SK-N-MC (cell line): Measurements from ENCODE around the gene TANC1.

Experiments
- DNase-seq: peaks from one replicate; pipeline ENCODE4 v3.0.0-alpha.2; 2011; ENCODE audit warnings: low read depth, low spot score
- H3K27ac ChIP-seq: fragments of 200-600 bp; sonication (generic); 2 replicates; pipeline ENCODE4 v1.5.1; 2016; ENCODE audit warnings: mixed run types
- H3K36me3 ChIP-seq: fragments of 200-600 bp; sonication (generic); 2 replicates; pipeline ENCODE4 v1.6.1; 2017; ENCODE audit warnings: antibody characterized with exemption, low read length, mixed read lengths; ENCODE audit not compliant: insufficient read depth
- H3K4me3 ChIP-seq: fragments of 200-600 bp; sonication (generic); 2 replicates; pipeline ENCODE4 v1.5.1; 2016
- H3K9ac ChIP-seq: fragments of 200-600 bp; sonication (generic); 2 replicates; pipeline ENCODE4 v1.8.0; 2017; ENCODE audit warnings: mixed run types, mixed read lengths; ENCODE audit not compliant: insufficient read length
- H3K9me3 ChIP-seq: fragments of 200-600 bp; sonication (generic); 2 replicates; pipeline ENCODE4 v1.6.1; 2017; ENCODE audit warnings: low read depth, mild to moderate bottlenecking, antibody characterized with exemption, low read length, moderate library complexity, mixed read lengths
- EZH2 ChIP-seq: fragments of 200-600 bp; sonication (generic); IDR thresholded peaks from one replicate; pipeline ENCODE4 v1.6.1; 2017; ENCODE audit warnings: antibody characterized with exemption
- FOXP2 ChIP-seq: optimal IDR thresholded peaks from 2 replicates; pipeline ENCODE3; 2011; ENCODE audit warnings: mild to moderate bottlenecking, moderate library complexity; ENCODE audit not compliant: insufficient read depth; ENCODE audit errors: extremely low read length, control extremely low read depth
- POLR2AphosphoS5 ChIP-seq: IDR thresholded peaks from 2 replicates; pipeline ENCODE4 v1.6.1; 2012; ENCODE audit warnings: mild to moderate bottlenecking, low read depth, low read length, borderline replicate concordance

Gene TANC1

GRCh38 chr2:159175927-159176326 is 207.5 kb downstream of the TANC1 start:
- Histone ChIP-seq H3K27ac (no peak overlapping the region), H3K9me3 (no peaks in the 10 kb centered on the region), H3K36me3 (no peaks in the 10 kb centered on the region; the same call in 1 of the 2 replicates), H3K4me3 (no peak overlapping the region), H3K9ac (no peak overlapping the region)
- DNase-seq, result no peak
- TF ChIP-seq FOXP2 (no peak), EZH2 (no peak), POLR2AphosphoS5 (no peak)

GRCh38 chr2:159176555-159176954 is 208.1 kb downstream of the TANC1 start:
- H3K9ac ChIP-seq, result no peak overlapping the region
- DNase-seq, result no peak
- no peaks in the 10 kb centered on the region; the same call in 1 of the 2 replicates for H3K36me3 ChIP-seq
- H3K27ac ChIP-seq, result no peak overlapping the region
- no peaks in the 10 kb centered on the region for H3K9me3 ChIP-seq
- no peak overlapping the region for H3K4me3 ChIP-seq
- no peak for TF ChIP-seq EZH2
- TF ChIP-seq FOXP2, result no peak
- TF ChIP-seq POLR2AphosphoS5, result no peak

GRCh38 chr2:159177357-159177756 is 208.9 kb downstream of the TANC1 start:
- no peak for TF ChIP-seq FOXP2
- no peak for TF ChIP-seq EZH2
- no peak for TF ChIP-seq POLR2AphosphoS5
- Histone ChIP-seq H3K4me3 (no peak overlapping the region), H3K27ac (no peak overlapping the region), H3K9ac (no peak overlapping the region), H3K9me3 (no peaks in the 10 kb centered on the region), H3K36me3 (no peaks in the 10 kb centered on the region; the same call in 1 of the 2 replicates)
- DNase-seq, result no peak

GRCh38 chr2:159177957-159178356 is 209.5 kb downstream of the TANC1 start:
- H3K36me3 ChIP-seq, result no peaks in the 10 kb centered on the region; the same call in 1 of the 2 replicates
- DNase-seq, result no peak
- no peak overlapping the region for H3K4me3 ChIP-seq
- no peak for TF ChIP-seq EZH2
- no peak for TF ChIP-seq FOXP2
- no peak for TF ChIP-seq POLR2AphosphoS5
- H3K9me3 ChIP-seq, result no peaks in the 10 kb centered on the region
- no peak overlapping the region for H3K27ac ChIP-seq
- H3K9ac ChIP-seq, result no peak overlapping the region

- Histone ChIP-seq H3K36me3 (no peaks in the 10 kb centered on the region; the same call in 1 of the 2 replicates), H3K27ac (no peak overlapping the region), H3K9ac (no peak overlapping the region), H3K4me3 (no peak overlapping the region), H3K9me3 (no peaks in the 10 kb centered on the region)
- TF ChIP-seq FOXP2 (no peak), POLR2AphosphoS5 (no peak), EZH2 (no peak)
- no peak for DNase-seq
Observed at GRCh38 chr2:159179096-159179495, 210.7 kb downstream of the TANC1 start.

GRCh38 chr2:159179696-159180095 is 211.3 kb downstream of the TANC1 start:
- TF ChIP-seq FOXP2, result no peak
- no peak for TF ChIP-seq EZH2
- TF ChIP-seq POLR2AphosphoS5, result no peak
- Histone ChIP-seq H3K36me3 (no peaks in the 10 kb centered on the region; the same call in 1 of the 2 replicates), H3K4me3 (no peak overlapping the region), H3K9me3 (no peaks in the 10 kb centered on the region), H3K9ac (no peak overlapping the region), H3K27ac (no peak overlapping the region)
- no peak for DNase-seq

- DNase-seq, result no peak
- Histone ChIP-seq H3K9me3 (no peaks in the 10 kb centered on the region), H3K27ac (no peak overlapping the region), H3K4me3 (no peak overlapping the region), H3K36me3 (no peaks in the 10 kb centered on the region; the same call in 1 of the 2 replicates), H3K9ac (no peak overlapping the region)
- TF ChIP-seq POLR2AphosphoS5, result no peak
- TF ChIP-seq FOXP2, result no peak
- TF ChIP-seq EZH2, result no peak
Observed at GRCh38 chr2:159183346-159183745, 214.9 kb downstream of the TANC1 start.

- TF ChIP-seq POLR2AphosphoS5 (no peak), FOXP2 (no peak), EZH2 (no peak)
- Histone ChIP-seq H3K36me3 (no peaks in the 10 kb centered on the region), H3K9ac (no peak overlapping the region), H3K27ac (no peak overlapping the region), H3K9me3 (no peaks in the 10 kb centered on the region), H3K4me3 (no peak overlapping the region)
- no peak for DNase-seq
Observed at GRCh38 chr2:159185401-159186130, 217.1 kb downstream of the TANC1 start.

- TF ChIP-seq FOXP2 (no peak), EZH2 (no peak), POLR2AphosphoS5 (no peak)
- Histone ChIP-seq H3K36me3 (no peaks in the 10 kb centered on the region), H3K27ac (no peak overlapping the region)
Observed at GRCh38 chr2:159186462-159186861, 218.0 kb downstream of the TANC1 start.

More at GRCh38 chr2:159186462-159186861, 218.0 kb downstream of the TANC1 start:
- Histone ChIP-seq H3K9me3 (no peaks in the 10 kb centered on the region), H3K4me3 (no peak overlapping the region), H3K9ac (no peak overlapping the region)
- no peak for DNase-seq
